ENCODE results near the gene AKNAD1.

DNA sequence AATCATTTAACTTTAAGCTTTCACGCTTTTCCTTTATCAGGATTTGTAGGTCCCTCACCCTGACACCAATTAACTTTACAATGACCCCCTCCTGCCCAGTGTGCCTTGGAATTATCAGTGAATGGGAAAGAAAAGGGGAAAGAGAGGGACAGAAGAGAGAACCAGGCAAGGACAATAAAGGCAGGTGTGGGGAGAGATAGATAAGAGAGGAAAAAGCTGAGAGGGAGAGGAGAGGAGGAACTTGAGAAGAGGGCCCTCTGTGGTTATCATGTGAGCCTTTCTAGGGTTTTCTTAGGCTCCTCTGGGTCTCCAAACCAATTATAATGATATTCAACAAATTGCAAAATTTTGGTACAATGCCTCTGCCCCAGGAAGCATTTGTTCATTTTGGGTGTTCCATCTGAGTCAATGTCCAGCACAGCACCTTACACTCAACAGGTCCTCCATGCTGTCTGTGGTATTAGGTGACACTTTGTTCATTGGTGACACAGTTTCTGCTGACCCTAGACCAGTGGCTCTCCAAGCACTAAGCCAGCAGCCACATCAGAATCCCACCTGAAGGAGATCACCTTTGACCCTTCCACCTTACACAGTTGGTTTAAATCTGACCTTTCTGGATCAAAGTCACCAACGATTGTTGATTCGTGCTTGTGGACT lies 14.2 kb downstream of the AKNAD1 start:
- no peak for TF ChIP-seq POLR2A (IDR thresholded peaks at IDR 0.05; ENCODE audit: low read depth, low read length)
- no peak for TF ChIP-seq POLR2AphosphoS5 (IDR thresholded peaks at IDR 0.05; ENCODE audit: low read depth, low read length)
